NCI-H2171 (cell line): ENCODE data around the gene AFF2.

Source experiments
- DNase-seq: peaks from one replicate; lab custom pipeline; 2025; lab: John Stamatoyannopoulos, UW

AFF2 gene

GRCh38 chrX:148926371-148926770 is 426.0 kb downstream of the AFF2 start:
- DNase-seq = no peak

GRCh38 chrX:148928811-148929210 is 428.4 kb downstream of the AFF2 start:
- DNase-seq = no peak

- no peak for DNase-seq
Measured at GRCh38 chrX:148929686-148930085, 429.3 kb downstream of the AFF2 start.

GRCh38 chrX:148930206-148930729 is 429.9 kb downstream of the AFF2 start:
- DNase-seq = no peak

GRCh38 chrX:148933881-148934280 is 433.5 kb downstream of the AFF2 start:
- DNase-seq = no peak

GRCh38 chrX:148938348-148938747 is 437.9 kb downstream of the AFF2 start:
- DNase-seq = no peak

- no peak for DNase-seq
Measured at GRCh38 chrX:148940411-148940996, 440.1 kb downstream of the AFF2 start.

GRCh38 chrX:148942754-148943153 is 442.3 kb downstream of the AFF2 start:
- no peak for DNase-seq

- no peak for DNase-seq
Measured at GRCh38 chrX:148947399-148947975, 447.1 kb downstream of the AFF2 start.

- DNase-seq = no peak
Measured at GRCh38 chrX:148956352-148956751, 455.9 kb downstream of the AFF2 start.

- no peak for DNase-seq
Measured at GRCh38 chrX:148958901-148959300, 458.5 kb downstream of the AFF2 start.

- DNase-seq = no peak
Measured at GRCh38 chrX:148960060-148960459, 459.6 kb downstream of the AFF2 start.

GRCh38 chrX:148961985-148962384 is 461.6 kb downstream of the AFF2 start:
- no peak for DNase-seq

- no peak for DNase-seq
Measured at GRCh38 chrX:148976571-148977400, 476.4 kb downstream of the AFF2 start.

- no peak for DNase-seq
Measured at GRCh38 chrX:148979786-148980185, 479.4 kb downstream of the AFF2 start.

- DNase-seq = no peak
Measured at GRCh38 chrX:148984238-148984637, 483.8 kb downstream of the AFF2 start.

- DNase-seq = no peak
Measured at GRCh38 chrX:148991502-148991901, 491.1 kb downstream of the AFF2 start.

- DNase-seq = no peak
Measured at GRCh38 chrX:148995661-148996060, 495.2 kb downstream of the AFF2 start.

- no peak for DNase-seq
Measured at GRCh38 chrX:149002320-149002719, 501.9 kb downstream of the AFF2 start.

- no peak for DNase-seq
Measured at GRCh38 chrX:149003863-149004660, 503.6 kb downstream of the AFF2 start.

- no peak for DNase-seq
Measured at GRCh38 chrX:149004936-149005335, 504.5 kb downstream of the AFF2 start.

GRCh38 chrX:149006235-149006634 is 505.8 kb downstream of the AFF2 start:
- no peak for DNase-seq
